Calu3 (cell line): ENCODE results near the gene LMTK2. TPM values are rescaled to one million over a fixed set of nuclear protein-coding genes. Genes with fewer than 3 reads are reported as not detected.

Experiments used
- BruUV-seq: library from RNA; stranded (reverse); fragments of 400-500 nt; replicated peaks from 2 replicates; lab custom pipeline; 2021; lab: Mats Ljungman, UMichigan
- CTCF ChIA-PET: fragments of 300-600 bp; sonication (Branson Sonifier 250); formaldehyde crosslinking; loops from one replicate; lab custom pipeline; 2022; ENCODE audit warnings: antibody characterized with exemption; lab: Charles Lee
- DNase-seq: peaks from one replicate; pipeline ENCODE4 v3.0.0; 2022
- H3K27ac Mint-ChIP-seq: one replicate; pipeline ENCODE4 v1.8.0; 2022; ENCODE audit warnings: mixed read lengths; ENCODE audit not compliant: unreplicated experiment
- H3K27me3 Mint-ChIP-seq: one replicate; pipeline ENCODE4 v1.8.0; 2022; ENCODE audit warnings: mixed read lengths; ENCODE audit not compliant: unreplicated experiment
- H3K36me3 Mint-ChIP-seq: one replicate; pipeline ENCODE4 v1.8.0; 2022; ENCODE audit warnings: mild to moderate bottlenecking, moderate library complexity, mixed read lengths; ENCODE audit not compliant: insufficient read depth, unreplicated experiment
- H3K4me1 Mint-ChIP-seq: one replicate; pipeline ENCODE4 v1.8.0; 2022; ENCODE audit warnings: mild to moderate bottlenecking, low read depth, mixed read lengths; ENCODE audit not compliant: unreplicated experiment
- H3K4me3 Mint-ChIP-seq: one replicate; pipeline ENCODE4 v1.8.0; 2022; ENCODE audit warnings: mild to moderate bottlenecking, low read depth, moderate library complexity, mixed read lengths; ENCODE audit not compliant: unreplicated experiment
- H3K9me3 Mint-ChIP-seq: one replicate; pipeline ENCODE4 v1.8.0; 2022; ENCODE audit warnings: low read depth, mixed read lengths; ENCODE audit not compliant: unreplicated experiment
- intact Hi-C: fragments of 100-400 bp; cut with micrococcal nuclease; formaldehyde crosslinking; loops from one replicate; pipeline ENCODE4 v1.10.0; 2022; ENCODE audit not compliant: unreplicated experiment
- total RNA-seq: library from RNA; stranded (reverse); gene quantifications from 2 replicates; pipeline ENCODE4 v1.2.3, GENCODE V29; 2022
- TF ChIP-seq, protein P1 (sequence below): fragments of 200-600 bp; IDR thresholded peaks from one replicate; pipeline ENCODE4 v1.8.0; 2022; ENCODE audit warnings: antibody characterized with exemption; ENCODE audit not compliant: unreplicated experiment

Gene LMTK2
- total RNA-seq, 1 experiment from 2014 or later = 29.9 TPM

DNA sequence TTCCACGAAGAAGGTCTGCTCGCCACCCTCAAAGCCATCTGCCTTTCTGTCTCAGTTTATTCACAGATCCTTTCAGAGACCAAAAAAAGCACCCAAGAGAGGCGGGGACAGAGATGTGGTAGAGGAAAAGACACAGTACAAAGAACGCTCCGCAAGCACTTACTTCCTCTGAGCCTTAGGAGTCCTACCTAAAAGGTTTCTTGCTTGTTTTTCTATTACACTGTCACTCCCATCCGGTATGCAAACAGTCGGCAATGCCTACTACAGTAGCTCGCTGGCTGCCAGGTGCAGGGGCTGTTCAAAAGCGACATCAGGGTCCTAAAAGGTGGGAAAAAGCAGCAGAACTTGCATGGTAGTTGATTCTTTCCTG is 144.6 kb downstream of the LMTK2 start:
- Mint-ChIP-seq H3K4me1 (peaks cover 8% of the 10 kb centered on the region), H3K4me3 (peak overlapping the region; percentile 100), H3K27me3 (no peaks in the 10 kb centered on the region), H3K27ac (peak overlapping the region; percentile 82), H3K9me3 (no peaks in the 10 kb centered on the region), H3K36me3 (peaks cover 17% of the 10 kb centered on the region)
- intact Hi-C loops = no loop called here
- BruUV-seq = no TSS peak
- TF ChIP-seq, protein P1, sequence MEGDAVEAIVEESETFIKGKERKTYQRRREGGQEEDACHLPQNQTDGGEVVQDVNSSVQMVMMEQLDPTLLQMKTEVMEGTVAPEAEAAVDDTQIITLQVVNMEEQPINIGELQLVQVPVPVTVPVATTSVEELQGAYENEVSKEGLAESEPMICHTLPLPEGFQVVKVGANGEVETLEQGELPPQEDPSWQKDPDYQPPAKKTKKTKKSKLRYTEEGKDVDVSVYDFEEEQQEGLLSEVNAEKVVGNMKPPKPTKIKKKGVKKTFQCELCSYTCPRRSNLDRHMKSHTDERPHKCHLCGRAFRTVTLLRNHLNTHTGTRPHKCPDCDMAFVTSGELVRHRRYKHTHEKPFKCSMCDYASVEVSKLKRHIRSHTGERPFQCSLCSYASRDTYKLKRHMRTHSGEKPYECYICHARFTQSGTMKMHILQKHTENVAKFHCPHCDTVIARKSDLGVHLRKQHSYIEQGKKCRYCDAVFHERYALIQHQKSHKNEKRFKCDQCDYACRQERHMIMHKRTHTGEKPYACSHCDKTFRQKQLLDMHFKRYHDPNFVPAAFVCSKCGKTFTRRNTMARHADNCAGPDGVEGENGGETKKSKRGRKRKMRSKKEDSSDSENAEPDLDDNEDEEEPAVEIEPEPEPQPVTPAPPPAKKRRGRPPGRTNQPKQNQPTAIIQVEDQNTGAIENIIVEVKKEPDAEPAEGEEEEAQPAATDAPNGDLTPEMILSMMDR = no peak
- CTCF ChIA-PET = no interaction called here
- DNase-seq = no peak

- DNase-seq = peak; percentile 92
- H3K9me3 Mint-ChIP-seq = no peaks in the 10 kb centered on the region
- no TSS peak for BruUV-seq
- H3K27me3 Mint-ChIP-seq = no peaks in the 10 kb centered on the region
- CTCF ChIA-PET = no interaction called here
- intact Hi-C loops = no loop called here
- H3K4me3 Mint-ChIP-seq = peak within 1 kb of the TSS; percentile 100
- peaks cover 8% of the 10 kb centered on the region for H3K4me1 Mint-ChIP-seq
- TF ChIP-seq, protein P1 = no peak
- peaks cover 17% of the 10 kb centered on the region for H3K36me3 Mint-ChIP-seq
- H3K27ac Mint-ChIP-seq = peak within 1 kb of the TSS; percentile 82
Measured at GRCh38 chr7:98251601-98252424, 145.2 kb downstream of the LMTK2 start, which contains the start of gene TECPR1. Gene TECPR1, minus strand, starts transcription at chr7:98252232. Its CDS starts 6,086 bp downstream, at chr7:98246146.

DNA sequence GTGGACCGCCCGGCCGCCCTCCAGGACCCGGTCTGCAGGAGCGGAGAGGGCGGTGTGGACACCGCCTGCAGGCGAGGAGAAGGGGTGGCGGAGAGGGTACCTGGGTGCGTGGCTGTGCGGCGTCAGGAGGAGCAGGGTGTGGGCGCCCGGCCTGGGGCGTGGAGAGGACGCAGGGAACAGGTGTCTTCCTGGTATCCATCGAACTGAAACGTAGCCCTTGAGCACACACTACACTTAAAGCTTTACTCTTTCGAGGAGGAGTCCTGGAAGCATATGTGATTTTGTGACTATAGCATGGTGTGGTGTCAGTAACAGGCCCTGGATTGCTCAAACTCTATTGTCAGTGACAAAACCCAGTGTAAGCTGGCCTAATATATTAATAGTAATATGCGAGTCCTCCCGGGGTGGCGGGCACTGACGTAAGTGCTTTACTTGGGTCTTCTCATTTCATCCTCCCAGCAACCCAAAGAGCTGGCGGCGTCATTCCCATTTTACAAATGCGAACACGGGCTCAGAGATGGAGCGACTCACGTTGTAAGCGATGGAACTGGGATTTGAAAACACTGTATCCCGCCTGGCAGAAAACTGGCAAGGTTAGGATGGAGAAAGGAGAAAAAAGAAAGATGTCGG is 145.9 kb downstream of the LMTK2 start:
- no peak for DNase-seq
- Mint-ChIP-seq H3K4me1 (peaks cover 8% of the 10 kb centered on the region), H3K27ac (peak overlapping the region; percentile 82), H3K4me3 (peak overlapping the region; percentile 100), H3K36me3 (peaks cover 17% of the 10 kb centered on the region), H3K9me3 (no peaks in the 10 kb centered on the region), H3K27me3 (no peaks in the 10 kb centered on the region)
- TF ChIP-seq, protein P1 = no peak
- intact Hi-C loops = no loop called here
- TSS peak; percentile 55 for BruUV-seq
- CTCF ChIA-PET = interaction anchor here (0.6 to 0.7 kb wide), 2 partner anchors 11 to 19 kb away, joined by 3 read pairs; no protein-coding TSS in a partner anchor

- no peak overlapping the region for H3K4me3 Mint-ChIP-seq
- TF ChIP-seq, protein P1 = no peak
- no TSS peak for BruUV-seq
- H3K27me3 Mint-ChIP-seq = no peaks in the 10 kb centered on the region
- no peak overlapping the region for H3K27ac Mint-ChIP-seq
- no peaks in the 10 kb centered on the region for H3K9me3 Mint-ChIP-seq
- no peak for DNase-seq
- peaks cover 17% of the 10 kb centered on the region for H3K36me3 Mint-ChIP-seq
- CTCF ChIA-PET = interaction anchor here (0.7 kb wide), 1 partner anchor 24 kb away, joined by 5 read pairs; no protein-coding TSS in a partner anchor
- intact Hi-C loops = no loop called here
- H3K4me1 Mint-ChIP-seq = no peaks in the 10 kb centered on the region
Measured at GRCh38 chr7:98254516-98254915, 147.9 kb downstream of the LMTK2 start.
